Thyroid gland (tissue), 4 donors: Measurements from ENCODE around the gene FKBP2. TPM values are rescaled to one million over a fixed set of nuclear protein-coding genes. Genes with fewer than 3 reads are reported as not detected.

Experiments used
- DNase-seq, 2 donors: peaks; one replicate each; pipeline ENCODE4 v3.0.0-alpha.2; 2019
- H3K27ac ChIP-seq, 3 donors: fragments of 200-600 bp; sonication (generic); 1 replicate in 2 of 3; 2 replicates in 1 of 3; pipeline ENCODE4 v1.5.1; 2016 to 2019; ENCODE audit warnings: mild to moderate bottlenecking in 1 of 3, moderate library complexity in 1 of 3
- H3K27me3 ChIP-seq: fragments of 200-600 bp; sonication (generic); one replicate; pipeline ENCODE4 v1.5.1; 2019
- H3K36me3 ChIP-seq, 2 donors: fragments of 200-600 bp; sonication (generic); one replicate each; pipeline ENCODE4 v1.5.1; 2016 to 2019
- H3K4me1 ChIP-seq, 2 donors: fragments of 200-600 bp; sonication (generic); one replicate each; pipeline ENCODE4 v1.5.1; 2017 to 2019
- H3K4me3 ChIP-seq, 3 donors: fragments of 200-600 bp; sonication (generic); replicated peaks in 1 of 3; 1 replicate in 2 of 3; 2 replicates in 1 of 3; pipeline ENCODE4 v1.5.1; 2016; ENCODE audit warnings: mild to moderate bottlenecking in 1 of 3
- H3K9me3 ChIP-seq: fragments of 200-600 bp; sonication (generic); one replicate; pipeline ENCODE4 v1.5.1; 2017
- POLR2A ChIP-seq, 2 donors: fragments of 450-650 bp; IDR thresholded peaks; one replicate each; pipeline ENCODE4 v1.6.1; 2017; ENCODE audit warnings: antibody characterized with exemption in 2 of 2, mild to moderate bottlenecking in 2 of 2, moderate library complexity in 1 of 2
- WGBS, 2 donors: methylation state at CpG; one replicate each; pipeline ENCODE4 v1.1.5; 2017; 5-methylcytosine and 5-hydroxymethylcytosine counted together
- intact Hi-C: fragments of 100-400 bp; cut with DNase I; formaldehyde crosslinking; loops from one replicate; pipeline ENCODE4 v1.15.1; 2023
- total RNA-seq, 4 donors: library from RNA; depleted of rRNA; stranded (reverse); fragments of >200 nt; gene quantifications; one replicate each; pipeline ENCODE4 v1.2.3, GENCODE V29; 2016
- TF ChIP-seq, protein P1 (sequence below), 6 experiments: fragments of 200-600 bp in 3 of 6; fragments of 450-650 bp in 3 of 6; sonication (generic) in 3 of 6; IDR thresholded peaks; one replicate each; pipeline ENCODE4 v1.5.1; 2016 to 2019; ENCODE audit warnings: antibody characterized with exemption in 6 of 6, mild to moderate bottlenecking in 2 of 6, inconsistent platforms in 1 of 6, moderate library complexity in 1 of 6

FKBP2 gene
- total RNA-seq, 4 donors from 2014 or later, result 107 to 271 (median 196) TPM

DNA sequence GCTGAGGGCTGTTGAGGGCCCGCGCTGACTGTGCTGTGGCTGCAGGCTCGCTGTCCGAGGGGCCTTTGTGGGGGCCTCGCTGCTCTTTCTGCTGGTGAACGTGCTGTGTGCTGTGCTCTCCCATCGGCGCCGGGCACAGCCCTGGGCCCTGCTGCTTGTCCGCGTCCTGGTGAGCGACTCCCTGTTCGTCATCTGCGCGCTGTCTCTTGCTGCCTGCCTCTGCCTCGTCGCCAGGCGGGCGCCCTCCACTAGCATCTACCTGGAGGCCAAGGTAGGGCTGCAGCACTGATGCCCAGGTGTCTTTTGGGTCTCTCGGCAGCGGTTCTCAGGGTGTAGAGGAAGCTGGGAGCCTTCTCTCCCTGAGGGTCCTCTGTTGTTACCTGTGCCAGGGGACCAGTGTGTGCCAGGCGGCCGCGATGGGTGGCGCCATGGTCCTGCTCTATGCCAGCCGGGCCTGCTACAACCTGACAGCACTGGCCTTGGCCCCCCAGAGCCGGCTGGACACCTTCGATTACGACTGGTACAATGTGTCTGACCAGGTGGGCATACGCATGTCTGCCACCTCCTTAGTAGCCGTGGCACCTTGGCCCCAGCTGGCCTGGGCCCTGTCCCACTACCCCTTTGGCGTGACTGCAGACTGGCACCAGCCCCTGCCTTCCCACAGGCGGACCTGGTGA lies 46.9 kb downstream of the FKBP2 start:
- Histone ChIP-seq H3K4me3 (no peak overlapping the region), H3K4me1 (peaks cover 9 to 41% of the 10 kb centered on the region in 2 donors), H3K27ac (no peak overlapping the region), H3K27me3 (peaks cover 4% of the 10 kb centered on the region), H3K9me3 (no peaks in the 10 kb centered on the region), H3K36me3 (no peaks in the 10 kb centered on the region)
- no peak for TF ChIP-seq POLR2A (IDR thresholded peaks at IDR 0.05)
- TF ChIP-seq, protein P1, sequence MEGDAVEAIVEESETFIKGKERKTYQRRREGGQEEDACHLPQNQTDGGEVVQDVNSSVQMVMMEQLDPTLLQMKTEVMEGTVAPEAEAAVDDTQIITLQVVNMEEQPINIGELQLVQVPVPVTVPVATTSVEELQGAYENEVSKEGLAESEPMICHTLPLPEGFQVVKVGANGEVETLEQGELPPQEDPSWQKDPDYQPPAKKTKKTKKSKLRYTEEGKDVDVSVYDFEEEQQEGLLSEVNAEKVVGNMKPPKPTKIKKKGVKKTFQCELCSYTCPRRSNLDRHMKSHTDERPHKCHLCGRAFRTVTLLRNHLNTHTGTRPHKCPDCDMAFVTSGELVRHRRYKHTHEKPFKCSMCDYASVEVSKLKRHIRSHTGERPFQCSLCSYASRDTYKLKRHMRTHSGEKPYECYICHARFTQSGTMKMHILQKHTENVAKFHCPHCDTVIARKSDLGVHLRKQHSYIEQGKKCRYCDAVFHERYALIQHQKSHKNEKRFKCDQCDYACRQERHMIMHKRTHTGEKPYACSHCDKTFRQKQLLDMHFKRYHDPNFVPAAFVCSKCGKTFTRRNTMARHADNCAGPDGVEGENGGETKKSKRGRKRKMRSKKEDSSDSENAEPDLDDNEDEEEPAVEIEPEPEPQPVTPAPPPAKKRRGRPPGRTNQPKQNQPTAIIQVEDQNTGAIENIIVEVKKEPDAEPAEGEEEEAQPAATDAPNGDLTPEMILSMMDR (IDR thresholded peaks at IDR 0.05), result no peak
- WGBS, 2 donors, result 93 to 94% methylated on average over 16 to 33 of the region's 33 CpGs
- intact Hi-C loops, result no loop called here
- DNase-seq, result no peak

DNA sequence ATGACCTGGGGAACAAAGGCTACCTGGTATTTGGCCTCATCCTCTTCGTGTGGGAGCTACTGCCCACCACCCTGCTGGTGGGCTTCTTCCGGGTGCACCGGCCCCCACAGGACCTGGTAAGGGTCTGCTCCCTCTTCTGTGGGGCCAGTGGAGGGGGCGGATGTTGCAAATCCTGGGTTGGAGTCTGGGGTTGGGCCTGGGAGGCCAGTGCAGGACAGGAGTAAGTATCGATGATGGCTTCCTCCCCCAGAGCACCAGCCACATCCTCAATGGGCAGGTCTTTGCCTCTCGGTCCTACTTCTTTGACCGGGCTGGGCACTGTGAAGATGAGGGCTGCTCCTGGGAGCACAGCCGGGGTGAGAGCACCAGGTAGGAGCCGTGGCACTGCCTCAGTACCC lies 47.5 kb downstream of the FKBP2 start:
- no peak for DNase-seq
- Histone ChIP-seq H3K9me3 (no peaks in the 10 kb centered on the region), H3K27ac (no peak overlapping the region), H3K4me1 (peaks cover 9 to 36% of the 10 kb centered on the region in 2 donors), H3K27me3 (peaks cover 5% of the 10 kb centered on the region), H3K36me3 (no peaks in the 10 kb centered on the region), H3K4me3 (no peak overlapping the region)
- TF ChIP-seq POLR2A (IDR thresholded peaks at IDR 0.05), result no peak
- TF ChIP-seq, protein P1 (IDR thresholded peaks at IDR 0.05), result no peak
- intact Hi-C loops, result no loop called here
- 92% methylated on average over 6 to 7 of the region's 9 CpGs for WGBS, 2 donors

DNA sequence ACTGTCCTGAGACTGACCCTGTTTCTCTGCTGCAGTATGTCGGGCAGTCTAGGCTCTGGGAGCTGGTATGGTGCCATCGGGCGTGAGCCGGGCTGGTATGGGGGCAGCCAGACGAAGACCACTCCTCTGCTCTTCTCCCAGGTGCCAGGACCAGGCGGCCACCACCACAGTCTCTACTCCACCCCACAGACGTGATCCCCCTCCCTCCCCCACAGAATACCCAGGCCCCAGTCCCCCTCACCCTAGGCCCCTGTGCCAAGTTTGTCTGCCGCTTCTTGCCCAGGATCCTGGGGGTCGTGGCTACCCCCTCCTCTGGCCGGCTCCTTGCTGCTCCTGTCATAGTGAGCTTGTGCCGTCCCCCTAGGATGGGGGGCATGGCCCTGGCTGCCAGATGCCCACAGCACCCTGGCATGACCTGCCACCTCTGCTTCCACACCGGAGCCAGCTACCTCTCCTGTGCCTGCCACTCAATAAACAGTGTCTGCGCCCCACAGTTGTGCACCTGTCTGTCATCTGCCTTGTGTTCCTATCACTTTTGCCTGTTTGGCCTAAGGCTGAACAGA lies 48.2 kb downstream of the FKBP2 start:
- Histone ChIP-seq H3K4me1 (peaks cover 3 to 28% of the 10 kb centered on the region in 2 donors), H3K27ac (no peak overlapping the region), H3K27me3 (peaks cover 5% of the 10 kb centered on the region), H3K4me3 (no peak overlapping the region), H3K9me3 (no peaks in the 10 kb centered on the region), H3K36me3 (no peaks in the 10 kb centered on the region)
- no peak for TF ChIP-seq POLR2A (IDR thresholded peaks at IDR 0.05)
- TF ChIP-seq, protein P1 (IDR thresholded peaks at IDR 0.05), result no peak
- intact Hi-C loops, result no loop called here
- DNase-seq, result no peak
- 94 to 95% methylated on average over 11 to 12 of the region's 13 CpGs for WGBS, 2 donors

DNA sequence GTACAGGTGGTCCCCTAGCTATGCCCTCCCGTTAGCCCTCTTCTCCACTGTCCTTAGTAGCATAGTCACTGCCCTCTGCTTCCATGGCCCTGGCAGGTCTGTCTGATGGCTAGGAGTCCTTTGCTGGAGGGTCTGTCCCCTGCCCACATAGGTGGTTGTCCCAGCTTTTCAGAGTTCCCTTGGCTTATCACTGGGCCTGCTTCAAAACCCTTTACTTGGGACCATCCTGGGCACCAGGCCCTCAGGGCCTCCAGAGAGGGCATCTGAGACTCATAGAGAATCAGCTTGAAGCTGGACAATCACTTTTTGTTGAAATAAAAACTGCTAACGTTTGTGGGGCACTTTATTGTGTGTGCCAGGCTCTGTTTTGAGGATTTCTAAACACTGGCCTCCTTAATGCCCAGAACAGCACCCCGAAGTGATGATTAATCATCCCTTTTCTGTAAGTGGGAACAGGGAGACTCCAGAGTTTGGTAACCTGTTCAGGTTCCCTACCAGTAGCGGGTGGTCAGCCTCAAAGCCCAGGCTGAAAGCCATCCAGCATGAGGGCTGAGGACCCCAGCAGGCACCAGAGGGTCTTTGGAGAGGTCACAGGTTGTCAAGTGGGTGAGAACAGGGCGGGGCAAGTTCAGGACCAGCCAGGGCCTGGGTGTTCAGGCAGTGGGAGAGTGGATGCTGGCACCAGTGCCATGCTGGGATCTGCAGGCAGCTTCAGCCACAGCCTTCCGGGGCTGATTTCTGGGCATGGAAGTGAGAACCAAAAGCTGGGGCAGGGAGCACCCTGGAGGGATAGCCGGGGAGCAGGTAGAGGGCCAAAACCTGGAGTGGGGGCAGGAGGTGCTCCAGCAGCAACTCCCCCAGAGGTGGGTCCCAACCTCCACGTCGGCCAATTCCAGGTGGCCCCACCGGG lies 49.7 kb downstream of the FKBP2 start:
- no peak for DNase-seq
- intact Hi-C loops, result no loop called here
- H3K27me3 ChIP-seq, result peaks cover 5% of the 10 kb centered on the region
- no peak overlapping the region for H3K4me3 ChIP-seq
- WGBS, 2 donors, result 55 to 76% methylated on average over 6 to 8 of the region's 10 CpGs
- peaks cover 0 to 28% of the 10 kb centered on the region in 2 donors for H3K4me1 ChIP-seq
- H3K9me3 ChIP-seq, result no peaks in the 10 kb centered on the region
- TF ChIP-seq, protein P1 (IDR thresholded peaks at IDR 0.05), result no peak
- no peak for TF ChIP-seq POLR2A (IDR thresholded peaks at IDR 0.05)
- H3K36me3 ChIP-seq, result no peaks in the 10 kb centered on the region
- H3K27ac ChIP-seq, result no peak overlapping the region
